GM18907 (cell line): ENCODE results near the gene ZNF141.
"Not testable (repeated sequence)": the region's sequence is repeated elsewhere in the genome, so short reads cannot be mapped to it uniquely, and the experiment has no call there.

ENCODE experiments used
- ATAC-seq: cut with Tn5 transposase; IDR thresholded peaks from one replicate; pipeline ENCODE4 v1.9.1; 2021; ENCODE audit warnings: mild to moderate bottlenecking, moderate library complexity; ENCODE audit not compliant: unreplicated experiment

Gene ZNF141

GRCh38 chr4:384311-385010 is 46.8 kb downstream of the ZNF141 start:
- ATAC-seq, result no peak

- no peak for ATAC-seq
Observed at GRCh38 chr4:385934-386707, 48.5 kb downstream of the ZNF141 start.

DNA sequence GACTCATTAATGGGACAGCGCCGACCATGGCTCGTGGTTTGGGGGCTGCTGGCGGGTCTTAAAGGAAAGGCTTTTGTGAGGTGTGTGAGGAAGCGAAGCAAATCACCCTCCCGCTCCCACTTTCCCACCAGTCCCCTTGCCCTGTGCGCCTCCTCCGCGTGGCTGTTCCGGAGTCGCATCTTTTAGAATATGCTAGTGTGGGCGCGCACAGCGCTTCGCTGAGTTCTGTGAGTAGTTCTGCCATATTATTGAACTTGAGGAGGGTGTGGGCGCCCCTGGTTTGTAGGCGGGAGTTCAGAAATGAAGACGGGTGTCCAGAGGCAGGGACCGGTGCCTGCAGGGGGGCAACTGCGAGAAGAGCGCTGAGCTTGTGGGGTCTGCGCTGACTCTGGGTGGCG is 49.1 kb downstream of the ZNF141 start:
- no peak for ATAC-seq

DNA sequence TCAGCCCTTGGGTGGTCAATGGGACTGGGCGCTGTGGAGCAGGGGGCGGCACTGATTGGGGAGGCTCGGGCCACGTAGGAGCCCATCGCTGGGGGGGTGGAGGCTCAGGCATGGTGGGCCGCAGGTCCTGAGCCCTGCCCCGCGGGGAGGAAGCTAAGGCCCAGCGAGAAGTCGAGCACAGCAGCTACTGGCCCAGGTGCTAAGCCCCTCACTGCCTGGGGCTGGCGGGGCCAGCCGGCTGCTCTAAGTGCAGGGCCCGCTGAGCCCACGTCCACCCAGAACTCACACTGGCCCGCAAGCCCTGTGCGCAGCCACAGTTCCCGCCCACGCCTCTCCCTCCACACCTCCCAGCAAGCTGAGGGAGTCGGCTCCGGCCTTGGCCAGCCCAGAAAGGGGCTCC is 66.4 kb downstream of the ZNF141 start:
- ATAC-seq, result no peak

DNA sequence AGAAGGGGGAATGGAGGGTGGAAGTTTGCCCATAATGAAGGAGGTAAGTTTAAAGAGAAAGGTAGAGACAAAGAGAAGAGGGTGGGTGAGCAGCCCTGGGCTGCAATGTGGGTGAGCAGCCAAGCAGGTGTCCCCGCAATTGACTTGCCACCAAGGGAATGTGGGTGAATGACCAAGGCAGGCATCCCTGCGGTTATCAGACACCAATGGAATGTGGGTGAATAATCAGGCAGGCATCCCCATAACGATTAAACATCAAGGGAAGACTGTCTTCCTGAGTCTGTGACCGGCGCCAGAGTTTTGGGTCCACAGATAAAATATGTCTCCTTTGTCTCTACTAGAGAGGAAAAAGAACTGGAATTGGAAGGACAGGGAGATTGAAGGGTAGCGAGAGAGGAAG is 70.7 kb downstream of the ZNF141 start:
- ATAC-seq, result not testable (repeated sequence)

- no peak for ATAC-seq
Observed at GRCh38 chr4:422587-422986, 85.0 kb downstream of the ZNF141 start.
